H9 (cell line): ENCODE results near the gene KIT. TPM values are rescaled to one million over a fixed set of nuclear protein-coding genes. Genes with fewer than 3 reads are reported as not detected.

ENCODE experiments used
- DNase-seq: peaks from one replicate; pipeline ENCODE4 v3.0.0-alpha.2; 2017
- H2AFZ ChIP-seq: one replicate; pipeline ENCODE4 v1.6.1; 2013; ENCODE audit warnings: mild to moderate bottlenecking, low read length, control low read depth, moderate library complexity
- H2AK5ac ChIP-seq: 2 replicates; pipeline ENCODE4 v1.6.1; 2013; ENCODE audit warnings: low read length, control low read depth, mixed read lengths; ENCODE audit not compliant: insufficient read length
- H2BK120ac ChIP-seq: one replicate; pipeline ENCODE4 v1.6.1; 2013; ENCODE audit warnings: low read depth, mild to moderate bottlenecking, low read length, control low read depth, inconsistent platforms; ENCODE audit not compliant: poor library complexity, severe bottlenecking
- H2BK12ac ChIP-seq: 2 replicates; pipeline ENCODE4 v1.6.1; 2013; ENCODE audit warnings: low read length, control low read depth, mixed read lengths, low read depth; ENCODE audit not compliant: insufficient read length
- H2BK15ac ChIP-seq: 2 replicates; pipeline ENCODE4 v1.6.1; 2013; ENCODE audit warnings: low read depth, low read length, control low read depth
- H2BK20ac ChIP-seq: one replicate; pipeline ENCODE4 v1.6.1; 2013; ENCODE audit warnings: low read depth, mild to moderate bottlenecking, low read length, control low read depth, inconsistent platforms; ENCODE audit not compliant: poor library complexity, severe bottlenecking
- H2BK5ac ChIP-seq: 2 replicates; pipeline ENCODE4 v1.6.1; 2013; ENCODE audit warnings: low read length, control low read depth, mixed read lengths; ENCODE audit not compliant: insufficient read length
- H3K14ac ChIP-seq: 2 replicates; pipeline ENCODE4 v1.6.1; 2013; ENCODE audit warnings: low read length, control low read depth; ENCODE audit not compliant: insufficient read depth
- H3K18ac ChIP-seq: 2 replicates; pipeline ENCODE4 v1.6.1; 2013; ENCODE audit warnings: low read depth, mild to moderate bottlenecking, mixed read lengths, low read length, control low read depth; ENCODE audit not compliant: insufficient read length
- H3K23ac ChIP-seq: 2 replicates; pipeline ENCODE4 v1.6.1; 2013; ENCODE audit warnings: low read length, control low read depth, mixed read lengths, low read depth; ENCODE audit not compliant: insufficient read length
- H3K23me2 ChIP-seq: 2 replicates; pipeline ENCODE4 v1.6.1; 2013; ENCODE audit warnings: low read depth, mild to moderate bottlenecking, mixed read lengths, low read length, control low read depth; ENCODE audit not compliant: insufficient read length, poor library complexity, severe bottlenecking
- H3K27ac ChIP-seq: 2 replicates; pipeline ENCODE4 v1.5.1; 2013; ENCODE audit warnings: low read length, control low read depth, mixed read lengths, low read depth; ENCODE audit not compliant: insufficient read length
- H3K27me3 ChIP-seq: 2 replicates; pipeline ENCODE4 v1.6.1; 2013; ENCODE audit warnings: low read length, control low read depth, inconsistent platforms; ENCODE audit not compliant: insufficient read depth
- H3K4ac ChIP-seq: 2 replicates; pipeline ENCODE4 v1.6.1; 2013; ENCODE audit warnings: low read depth, mild to moderate bottlenecking, control low read depth, inconsistent platforms, low read length, moderate library complexity
- H3K4me1 ChIP-seq: 2 replicates; pipeline ENCODE4 v1.6.1; 2013; ENCODE audit warnings: low read length, control low read depth, inconsistent platforms; ENCODE audit not compliant: insufficient read depth
- H3K4me2 ChIP-seq: 2 replicates; pipeline ENCODE4 v1.6.1; 2013; ENCODE audit warnings: low read length, control low read depth, mixed read lengths; ENCODE audit not compliant: insufficient read length, insufficient read depth
- H3K56ac ChIP-seq: 2 replicates; pipeline ENCODE4 v1.6.1; 2013; ENCODE audit warnings: low read depth, mild to moderate bottlenecking, mixed read lengths, low read length, control low read depth; ENCODE audit not compliant: insufficient read length
- H3K79me1 ChIP-seq: 2 replicates; pipeline ENCODE4 v1.6.1; 2013; ENCODE audit warnings: low read depth, mild to moderate bottlenecking, moderate library complexity, low read length, control low read depth, inconsistent platforms; ENCODE audit not compliant: insufficient read depth, poor library complexity, severe bottlenecking
- H3K79me2 ChIP-seq: 2 replicates; pipeline ENCODE4 v1.6.1; 2013; ENCODE audit warnings: low read length, control low read depth, inconsistent platforms; ENCODE audit not compliant: insufficient read depth
- H3K9ac ChIP-seq: 2 replicates; pipeline ENCODE4 v1.6.1; 2013; ENCODE audit warnings: low read length, control low read depth, mixed read lengths; ENCODE audit not compliant: insufficient read length; ENCODE audit errors: extremely low read depth
- H3K9me3 ChIP-seq: one replicate; pipeline ENCODE4 v1.6.1; 2013; ENCODE audit warnings: low read depth, low read length, inconsistent platforms; ENCODE audit not compliant: control insufficient read depth
- H3T11ph ChIP-seq: one replicate; pipeline ENCODE4 v1.6.1; 2013; ENCODE audit warnings: mild to moderate bottlenecking, low read length, control low read depth, inconsistent platforms
- H4K20me1 ChIP-seq: one replicate; pipeline ENCODE4 v1.6.1; 2013; ENCODE audit not compliant: control insufficient read depth, insufficient read length, insufficient read depth
- H4K5ac ChIP-seq: 2 replicates; pipeline ENCODE4 v1.6.1; 2013; ENCODE audit warnings: low read depth, mild to moderate bottlenecking, mixed read lengths, low read length, control low read depth; ENCODE audit not compliant: insufficient read length
- H4K8ac ChIP-seq: replicated peaks from 2 replicates; pipeline ENCODE4 v1.6.1; 2013; ENCODE audit warnings: low read length, control low read depth, mixed read lengths, low read depth; ENCODE audit not compliant: insufficient read length
- H4K91ac ChIP-seq: 2 replicates; pipeline ENCODE4 v1.6.1; 2013; ENCODE audit warnings: low read depth, mild to moderate bottlenecking, moderate library complexity, mixed read lengths, low read length, control low read depth; ENCODE audit not compliant: insufficient read length
- H3K27ac Mint-ChIP-seq, 3 experiments: 2 replicates in 2 of 3; 3 replicates in 1 of 3; pipeline ENCODE4 v1.8.0; 2020 to 2021; ENCODE audit warnings: mixed read lengths in 3 of 3, mild to moderate bottlenecking in 1 of 3, moderate library complexity in 1 of 3
- H3K27me3 Mint-ChIP-seq: 2 replicates; pipeline ENCODE4 v1.8.0; 2021; ENCODE audit warnings: low read depth, mild to moderate bottlenecking, moderate library complexity, mixed read lengths
- H3K36me3 Mint-ChIP-seq, 3 experiments: 2 replicates in 2 of 3; 3 replicates in 1 of 3; pipeline ENCODE4 v1.8.0; 2020 to 2021; ENCODE audit warnings: low read depth in 3 of 3, mixed read lengths in 3 of 3; ENCODE audit not compliant: insufficient read depth in 1 of 3
- H3K4me1 Mint-ChIP-seq, 2 experiments: 2 replicates each; pipeline ENCODE4 v1.8.0; 2020; ENCODE audit warnings: mixed read lengths in 2 of 2
- H3K4me3 Mint-ChIP-seq, 2 experiments: 2 replicates in 1 of 2; 3 replicates in 1 of 2; pipeline ENCODE4 v1.8.0; 2020 to 2021; ENCODE audit warnings: mild to moderate bottlenecking in 2 of 2, mixed read lengths in 2 of 2, moderate library complexity in 1 of 2
- H3K9me3 Mint-ChIP-seq, 2 experiments: 2 replicates in 1 of 2; 3 replicates in 1 of 2; pipeline ENCODE4 v1.8.0; 2020; ENCODE audit warnings: mild to moderate bottlenecking in 2 of 2, mixed read lengths in 2 of 2, moderate library complexity in 1 of 2
- CTCF ChIP-seq: fragments of 200-600 bp; sonication (generic); conservative IDR thresholded peaks from 3 replicates; pipeline ENCODE4 v1.8.0; 2021; ENCODE audit warnings: antibody characterized with exemption, mild to moderate bottlenecking
- WGBS: extraction: QIAGEN DNeasy Blood & Tissue Kit; methylation state at CpG from one replicate; pipeline ENCODE4 v1.1.7; 2013; ENCODE audit warnings: missing lambda C conversion rate, low lambda C conversion rate, mixed read lengths; ENCODE audit not compliant: insufficient read length; ENCODE audit errors: extremely low coverage; 5-methylcytosine and 5-hydroxymethylcytosine counted together
- total RNA-seq: library from RNA; stranded (reverse); gene quantifications from 2 replicates; pipeline ENCODE4 v1.2.1, GENCODE V29; 2021

KIT gene
- total RNA-seq, 1 experiment from 2014 or later: 6.7 TPM

GRCh38 chr4:54668014-54668611 lies 10.4 kb downstream of the KIT start:
- peaks cover 15 to 40% of the 10 kb centered on the region in 2 experiments for H3K4me1 Mint-ChIP-seq
- peak overlapping the region in 1 of 3 experiments; percentile 73; a peak in 2 of 7 replicates for H3K27ac Mint-ChIP-seq
- no peak overlapping the region for H3K9ac ChIP-seq
- peaks cover under 1 to 1% of the 10 kb centered on the region in 2 experiments; a peak in 2 of 5 replicates for H3K9me3 Mint-ChIP-seq
- no peak overlapping the region for H4K91ac ChIP-seq
- H3K36me3 Mint-ChIP-seq: peaks cover 0 to 4% (median 0%) of the 10 kb centered on the region in 3 experiments; a peak in 2 of 7 replicates
- WGBS: no CpG with 5 or more reads among the region's 6 CpGs
- H3K9me3 ChIP-seq: no peaks in the 10 kb centered on the region
- H4K8ac ChIP-seq: no peak overlapping the region
- no peaks in the 10 kb centered on the region; the same call in 1 of the 2 replicates for H3K79me2 ChIP-seq
- H3K4me3 Mint-ChIP-seq: peak overlapping the region in 1 of 2 experiments; percentile 19; a peak in 1 of 5 replicates
- no peak overlapping the region for H2BK15ac ChIP-seq
- H3K27me3 ChIP-seq: no peaks in the 10 kb centered on the region
- H3K4me1 ChIP-seq: 0 out of 2 replicates have a peak, but pooled peaks cover 2% of the 10 kb centered on the region
- no peaks in the 10 kb centered on the region for H4K20me1 ChIP-seq
- no peak for TF ChIP-seq CTCF
- no peak overlapping the region for H2BK5ac ChIP-seq
- no peaks in the 10 kb centered on the region for H3K79me1 ChIP-seq
- no peaks in the 10 kb centered on the region for H3K23me2 ChIP-seq
- no peak overlapping the region for H2AFZ ChIP-seq
- no peak overlapping the region for H2AK5ac ChIP-seq
- H3K18ac ChIP-seq: no peak overlapping the region
- no peak overlapping the region for H3T11ph ChIP-seq
- no peak overlapping the region for H2BK20ac ChIP-seq
- H3K27me3 Mint-ChIP-seq: peaks cover 1% of the 10 kb centered on the region; the same call in 1 of the 2 replicates
- no peak overlapping the region for H3K27ac ChIP-seq
- H3K23ac ChIP-seq: no peak overlapping the region
- no peak overlapping the region for H3K4ac ChIP-seq
- H3K14ac ChIP-seq: no peak overlapping the region
- no peak overlapping the region for H2BK120ac ChIP-seq
- no peak overlapping the region for H2BK12ac ChIP-seq
- H3K4me2 ChIP-seq: no peak overlapping the region
- no peak overlapping the region for H4K5ac ChIP-seq
- no peak for DNase-seq
- no peak overlapping the region for H3K56ac ChIP-seq
